ENCODE data around the gene ZBTB16. TPM values are rescaled to one million over a fixed set of nuclear protein-coding genes. Genes with fewer than 3 reads are reported as not detected.
A peak's percentile ranks its signal among the peaks of the same experiment; 100 is the strongest.

Gene ZBTB16, protein sequence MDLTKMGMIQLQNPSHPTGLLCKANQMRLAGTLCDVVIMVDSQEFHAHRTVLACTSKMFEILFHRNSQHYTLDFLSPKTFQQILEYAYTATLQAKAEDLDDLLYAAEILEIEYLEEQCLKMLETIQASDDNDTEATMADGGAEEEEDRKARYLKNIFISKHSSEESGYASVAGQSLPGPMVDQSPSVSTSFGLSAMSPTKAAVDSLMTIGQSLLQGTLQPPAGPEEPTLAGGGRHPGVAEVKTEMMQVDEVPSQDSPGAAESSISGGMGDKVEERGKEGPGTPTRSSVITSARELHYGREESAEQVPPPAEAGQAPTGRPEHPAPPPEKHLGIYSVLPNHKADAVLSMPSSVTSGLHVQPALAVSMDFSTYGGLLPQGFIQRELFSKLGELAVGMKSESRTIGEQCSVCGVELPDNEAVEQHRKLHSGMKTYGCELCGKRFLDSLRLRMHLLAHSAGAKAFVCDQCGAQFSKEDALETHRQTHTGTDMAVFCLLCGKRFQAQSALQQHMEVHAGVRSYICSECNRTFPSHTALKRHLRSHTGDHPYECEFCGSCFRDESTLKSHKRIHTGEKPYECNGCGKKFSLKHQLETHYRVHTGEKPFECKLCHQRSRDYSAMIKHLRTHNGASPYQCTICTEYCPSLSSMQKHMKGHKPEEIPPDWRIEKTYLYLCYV
- 3.5 TPM for total RNA-seq (2013)
- polyA plus RNA-seq (10 to 100 TPM in 1 of 3 donors, 1 to 10 TPM in 2; 4.1 to 12.3 (median 8.3) TPM), polyA minus RNA-seq (12.9 and 15.0 TPM in 2 replicates), total RNA-seq (1.7 to 31.6 (median 9.9) reads per million in 11 experiments)

DNA sequence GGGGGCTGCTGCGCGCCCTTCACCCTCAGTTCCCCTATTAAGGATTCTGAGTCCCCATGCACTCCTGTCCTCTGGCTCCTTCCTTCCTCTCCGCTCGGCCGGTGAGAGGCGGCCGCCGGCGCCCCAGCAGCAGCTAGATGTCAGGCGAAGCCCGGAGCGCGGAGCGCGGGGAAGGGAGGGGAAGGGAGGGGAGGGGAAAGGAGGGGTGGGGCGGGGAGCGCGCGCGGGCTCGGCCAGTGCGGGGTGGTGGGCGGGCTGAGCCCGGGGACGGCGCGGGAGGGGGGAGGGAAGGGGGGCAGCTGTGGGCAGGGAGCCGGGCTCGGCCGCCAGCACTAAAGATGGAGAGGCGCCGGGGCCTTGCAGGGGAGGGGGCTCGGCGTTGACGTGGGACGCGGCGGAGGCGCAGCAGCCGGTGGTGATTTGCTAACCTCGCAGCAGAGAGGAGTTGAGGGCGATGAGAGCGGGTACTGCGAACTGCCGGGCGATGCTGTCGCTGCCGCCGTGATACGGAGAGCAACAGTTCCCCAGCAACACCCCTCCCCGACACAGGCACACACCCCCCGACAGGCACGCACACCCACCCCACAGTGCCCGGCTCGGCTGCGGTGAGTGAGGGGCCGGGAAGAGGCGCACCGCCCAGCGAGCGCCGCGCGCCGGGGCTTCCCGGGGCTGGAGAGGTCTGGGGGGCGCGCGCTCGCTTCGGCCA is at the start of gene ZBTB16:
ZBTB16 (plus strand) TSS at position 434 of the 706 bp plus-strand sequence. CDS start 3,590 bp downstream, outside the sequence.
- peak within 1 kb of the TSS; percentile 86 for H2AFZ ChIP-seq (ENCODE audit: insufficient read depth, low read depth, low read length, poor library complexity, severe bottlenecking)
- Mint-ChIP-seq H3K27me3 (ENCODE audit: low read depth in 3 of 3) (peaks cover 26 to 57% (median 48%) of the 10 kb centered on the region in 3 donors), H3K36me3 (peaks cover 11 to 12% of the 10 kb centered on the region in 2 donors), H3K4me1 (peaks cover 19% of the 10 kb centered on the region), H3K4me3 (peak within 1 kb of the TSS; percentile 93 to 95), H3K9me3 (peaks cover 0 to 14% (median 0%) of the 10 kb centered on the region in 7 donors), H3K27ac (peak within 1 kb of the TSS in 5 of 7 donors; percentile 13 to 82 (median 37))
- no peaks in the 10 kb centered on the region for H3K9me3 ChIP-seq (replicated peaks in 1 of 2; ENCODE audit: control insufficient read depth in 1 of 2, insufficient read depth in 1 of 2, low read length in 2 of 2)
- peaks cover 30% of the 10 kb centered on the region for H4K20me1 ChIP-seq (ENCODE audit: insufficient read depth, low read length)
- TF ChIP-seq, protein P1, sequence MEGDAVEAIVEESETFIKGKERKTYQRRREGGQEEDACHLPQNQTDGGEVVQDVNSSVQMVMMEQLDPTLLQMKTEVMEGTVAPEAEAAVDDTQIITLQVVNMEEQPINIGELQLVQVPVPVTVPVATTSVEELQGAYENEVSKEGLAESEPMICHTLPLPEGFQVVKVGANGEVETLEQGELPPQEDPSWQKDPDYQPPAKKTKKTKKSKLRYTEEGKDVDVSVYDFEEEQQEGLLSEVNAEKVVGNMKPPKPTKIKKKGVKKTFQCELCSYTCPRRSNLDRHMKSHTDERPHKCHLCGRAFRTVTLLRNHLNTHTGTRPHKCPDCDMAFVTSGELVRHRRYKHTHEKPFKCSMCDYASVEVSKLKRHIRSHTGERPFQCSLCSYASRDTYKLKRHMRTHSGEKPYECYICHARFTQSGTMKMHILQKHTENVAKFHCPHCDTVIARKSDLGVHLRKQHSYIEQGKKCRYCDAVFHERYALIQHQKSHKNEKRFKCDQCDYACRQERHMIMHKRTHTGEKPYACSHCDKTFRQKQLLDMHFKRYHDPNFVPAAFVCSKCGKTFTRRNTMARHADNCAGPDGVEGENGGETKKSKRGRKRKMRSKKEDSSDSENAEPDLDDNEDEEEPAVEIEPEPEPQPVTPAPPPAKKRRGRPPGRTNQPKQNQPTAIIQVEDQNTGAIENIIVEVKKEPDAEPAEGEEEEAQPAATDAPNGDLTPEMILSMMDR (IDR thresholded peaks at IDR 0.05): no peak
- H3K27me3 ChIP-seq (ENCODE audit: control insufficient read depth in 2 of 2, insufficient read depth in 2 of 2, low read length in 2 of 2): peaks cover 8 to 37% of the 10 kb centered on the region in 2 donors
- WGBS (ENCODE audit: insufficient coverage): 0% methylated on average over 35 of the region's 71 CpGs
- intact Hi-C loops (cut with micrococcal nuclease): no loop called here
- H3K36me3 ChIP-seq (replicated peaks in 1 of 2; ENCODE audit: control insufficient read depth in 1 of 2, insufficient read depth in 2 of 2, low read length in 2 of 2): peaks cover 4 to 8% of the 10 kb centered on the region in 2 donors
- peak; percentile 73 to 76 (median 74) for DNase-seq
- peak within 1 kb of the TSS; percentile 68 for H3K9ac ChIP-seq (ENCODE audit: insufficient read depth, low read length, poor library complexity, severe bottlenecking)
- H3K4me3 ChIP-seq (replicated peaks in 1 of 3; ENCODE audit: low read depth in 2 of 3, low read length in 3 of 3): peak within 1 kb of the TSS; percentile 58 to 93 (median 68)
- peak within 1 kb of the TSS; percentile 100 for H3K4me2 ChIP-seq (replicated peaks; ENCODE audit: extremely low read depth, low read length, poor library complexity, severe bottlenecking)
- peaks cover 18 to 19% of the 10 kb centered on the region in 2 donors for H3K4me1 ChIP-seq (ENCODE audit: control insufficient read depth in 1 of 2, insufficient read depth in 2 of 2, low read length in 2 of 2)
- peaks cover 5% of the 10 kb centered on the region for H3K79me2 ChIP-seq (ENCODE audit: insufficient read depth, low read length)
- H3K27ac ChIP-seq (ENCODE audit: low read depth in 1 of 2, low read length in 2 of 2): peak within 1 kb of the TSS in 1 of 2 donors; percentile 26

DNA sequence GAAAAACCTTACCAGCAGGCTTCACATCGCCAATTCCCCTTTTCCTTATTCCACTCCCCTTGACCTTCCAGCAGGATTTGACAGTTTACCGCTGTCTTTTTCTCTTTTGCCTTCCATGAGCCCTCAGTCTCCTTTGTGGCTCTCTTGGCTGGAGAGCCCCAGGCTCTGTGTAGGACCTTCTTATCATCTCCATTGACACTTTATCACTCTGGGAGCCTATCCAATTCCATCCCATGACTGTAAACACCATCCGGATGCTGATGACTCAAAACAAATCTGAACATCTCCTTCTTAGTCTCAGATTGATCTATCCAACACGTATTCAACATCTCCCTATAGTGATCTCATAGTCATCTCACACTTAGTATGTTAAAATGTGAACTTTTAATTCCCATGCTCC is 48.6 kb upstream of the ZBTB16 start:
- no peaks in the 10 kb centered on the region for H3K36me3 Mint-ChIP-seq
- no peak overlapping the region for H3K4me3 Mint-ChIP-seq
- Histone ChIP-seq H3K9me3 (replicated peaks in 1 of 2; ENCODE audit: control insufficient read depth in 1 of 2, insufficient read depth in 1 of 2, low read length in 2 of 2) (no peaks in the 10 kb centered on the region), H3K27ac (ENCODE audit: low read depth in 1 of 2, low read length in 2 of 2) (no peak overlapping the region), H3K79me2 (ENCODE audit: insufficient read depth, low read length) (no peaks in the 10 kb centered on the region), H3K27me3 (ENCODE audit: control insufficient read depth in 2 of 2, insufficient read depth in 2 of 2, low read length in 2 of 2) (no peaks in the 10 kb centered on the region), H3K4me2 (replicated peaks; ENCODE audit: extremely low read depth, low read length, poor library complexity, severe bottlenecking) (no peak overlapping the region), H3K36me3 (replicated peaks in 1 of 2; ENCODE audit: control insufficient read depth in 1 of 2, insufficient read depth in 2 of 2, low read length in 2 of 2) (no peaks in the 10 kb centered on the region), H4K20me1 (ENCODE audit: insufficient read depth, low read length) (no peaks in the 10 kb centered on the region), H3K4me3 (replicated peaks in 1 of 3; ENCODE audit: low read depth in 2 of 3, low read length in 3 of 3) (no peak overlapping the region), H3K9ac (ENCODE audit: insufficient read depth, low read length, poor library complexity, severe bottlenecking) (no peak overlapping the region), H3K4me1 (ENCODE audit: control insufficient read depth in 1 of 2, insufficient read depth in 2 of 2, low read length in 2 of 2) (no peaks in the 10 kb centered on the region), H2AFZ (ENCODE audit: insufficient read depth, low read depth, low read length, poor library complexity, severe bottlenecking) (no peak overlapping the region)
- no peak overlapping the region for H3K27ac Mint-ChIP-seq
- intact Hi-C loops (cut with micrococcal nuclease): no loop called here
- DNase-seq: no peak
- H3K27me3 Mint-ChIP-seq (ENCODE audit: low read depth in 3 of 3): peaks cover 6 to 18% (median 17%) of the 10 kb centered on the region in 3 donors
- H3K9me3 Mint-ChIP-seq: no peaks in the 10 kb centered on the region
- peaks cover 6% of the 10 kb centered on the region for H3K4me1 Mint-ChIP-seq
- 75% methylated on average over 4 of the region's 4 CpGs for WGBS (ENCODE audit: insufficient coverage)
- TF ChIP-seq, protein P1 (IDR thresholded peaks at IDR 0.05): no peak
